T1000 (cell line): ENCODE measurements around the gene RABEP2.
"Not testable (repeated sequence)": the region's sequence is repeated elsewhere in the genome, so short reads cannot be mapped to it uniquely, and the experiment has no call there.

Experiments
- DNase-seq: peaks from one replicate; lab custom pipeline; 2025; ENCODE audit warnings: mixed read lengths; lab: John Stamatoyannopoulos, UW

Gene RABEP2, protein sequence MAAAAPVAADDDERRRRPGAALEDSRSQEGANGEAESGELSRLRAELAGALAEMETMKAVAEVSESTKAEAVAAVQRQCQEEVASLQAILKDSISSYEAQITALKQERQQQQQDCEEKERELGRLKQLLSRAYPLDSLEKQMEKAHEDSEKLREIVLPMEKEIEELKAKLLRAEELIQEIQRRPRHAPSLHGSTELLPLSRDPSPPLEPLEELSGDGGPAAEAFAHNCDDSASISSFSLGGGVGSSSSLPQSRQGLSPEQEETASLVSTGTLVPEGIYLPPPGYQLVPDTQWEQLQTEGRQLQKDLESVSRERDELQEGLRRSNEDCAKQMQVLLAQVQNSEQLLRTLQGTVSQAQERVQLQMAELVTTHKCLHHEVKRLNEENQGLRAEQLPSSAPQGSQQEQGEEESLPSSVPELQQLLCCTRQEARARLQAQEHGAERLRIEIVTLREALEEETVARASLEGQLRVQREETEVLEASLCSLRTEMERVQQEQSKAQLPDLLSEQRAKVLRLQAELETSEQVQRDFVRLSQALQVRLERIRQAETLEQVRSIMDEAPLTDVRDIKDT

DNA sequence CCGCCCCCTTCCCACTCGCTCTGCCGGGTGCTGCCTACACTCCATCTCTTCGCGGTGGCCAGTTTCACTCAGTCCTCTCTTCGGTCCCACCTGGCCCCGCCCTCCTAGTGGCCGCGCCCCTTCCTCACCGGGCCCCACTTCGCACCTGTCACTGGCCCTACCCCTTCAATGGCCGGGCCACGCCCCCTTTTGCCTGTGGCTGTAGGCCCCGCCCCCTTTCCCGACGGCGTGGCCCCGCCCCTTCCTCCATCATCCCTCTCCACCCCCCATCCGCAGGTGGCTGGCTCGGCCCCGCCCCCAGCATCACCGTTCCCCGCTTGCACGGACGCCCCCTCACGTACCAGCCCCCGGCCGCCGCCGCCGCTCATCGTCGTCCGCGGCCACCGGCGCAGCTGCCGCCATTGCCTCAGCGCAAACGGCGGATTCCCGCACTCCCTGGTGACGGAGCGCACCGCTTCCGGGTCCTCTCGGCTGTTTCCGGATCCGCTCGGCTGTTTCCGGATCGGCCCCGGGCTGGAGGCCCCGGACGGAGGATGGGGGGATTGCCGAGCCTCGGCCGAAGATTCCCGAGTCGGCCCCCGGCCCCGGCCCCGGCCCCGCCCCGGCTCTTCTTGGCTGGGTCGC lies at the start of gene RABEP2:
Gene RABEP2, minus strand, starts transcription at position 477 of the 624 bp plus-strand sequence. Its CDS starts 75 bp downstream, at position 402.
- peak; percentile 96 for DNase-seq

- peak; percentile 94 for DNase-seq
These were observed 49.6 kb upstream of the RABEP2 start, which contains the start of gene SPNS1 for GRCh38 chr16:28974437-28975157. Gene SPNS1, plus strand, starts transcription at chr16:28974778. Its CDS starts 374 bp downstream, at chr16:28975152.

DNA sequence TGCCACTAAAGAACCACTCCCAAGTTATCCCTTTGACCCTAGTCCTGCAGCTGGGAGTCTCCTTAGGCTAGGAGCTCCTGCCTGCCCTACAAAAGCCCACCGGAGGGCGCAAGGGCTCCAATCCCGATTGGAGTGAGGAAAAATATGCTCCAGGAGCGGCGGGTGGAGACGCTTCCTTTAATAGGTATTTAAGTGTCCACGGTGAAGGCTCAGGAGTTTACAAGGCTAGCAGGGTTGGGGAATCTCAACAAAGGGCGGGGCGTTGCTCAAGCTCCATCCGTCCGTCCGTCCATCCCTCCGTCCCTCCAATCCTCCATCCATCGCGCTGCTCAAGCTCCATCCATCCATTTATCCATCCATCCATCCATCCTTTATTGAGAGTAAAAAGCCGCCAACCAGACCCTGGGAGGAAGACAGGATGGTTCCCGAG lies 49.0 kb upstream of the RABEP2 start:
- peak; percentile 60 for DNase-seq

DNA sequence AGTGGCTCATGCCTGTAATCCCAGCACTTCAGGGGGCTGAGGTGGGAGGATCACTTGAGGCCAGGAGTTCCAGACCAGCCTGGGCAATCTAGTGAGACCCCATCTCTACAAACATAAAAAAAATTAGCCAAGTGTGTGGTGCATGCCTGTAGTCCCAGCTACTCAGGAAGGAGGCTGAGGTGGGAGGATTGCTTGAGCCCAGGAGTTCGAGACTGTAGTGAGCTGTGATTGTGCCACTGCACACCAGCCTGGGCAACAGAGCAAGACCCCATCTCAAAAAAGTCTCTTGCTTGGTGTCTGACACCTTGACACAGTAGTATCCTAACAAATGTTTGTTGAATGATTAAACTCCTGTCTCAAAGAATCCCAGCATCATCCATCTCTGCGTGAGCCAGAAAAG lies 44.7 kb upstream of the RABEP2 start:
- not testable (repeated sequence) for DNase-seq

GRCh38 chr16:28967156-28967555 lies 42.1 kb upstream of the RABEP2 start:
- DNase-seq, result no peak

GRCh38 chr16:28964496-28964895 lies 39.5 kb upstream of the RABEP2 start:
- DNase-seq, result no peak

GRCh38 chr16:28964072-28964471 lies 39.0 kb upstream of the RABEP2 start:
- DNase-seq, result no peak

DNA sequence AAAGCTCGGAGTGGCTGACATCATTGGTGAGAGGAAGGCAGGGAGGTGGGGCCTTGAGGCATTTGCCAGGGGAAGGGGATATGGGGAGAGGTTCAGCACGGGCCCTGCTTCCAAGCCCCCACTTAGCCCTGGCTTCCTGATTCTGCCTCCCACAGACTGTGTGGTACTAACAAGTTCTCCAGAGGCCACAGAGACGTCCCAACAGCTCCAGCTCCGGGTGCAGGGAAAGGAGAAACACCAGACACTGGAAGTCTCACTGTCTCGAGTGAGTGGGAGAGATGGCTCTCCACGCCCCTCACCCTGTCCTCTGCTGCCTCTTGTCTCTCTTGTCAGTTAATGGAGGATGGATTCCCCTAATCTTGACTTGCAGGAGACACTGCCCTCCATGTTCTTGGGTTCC lies 33.8 kb upstream of the RABEP2 start:
- no peak for DNase-seq

DNA sequence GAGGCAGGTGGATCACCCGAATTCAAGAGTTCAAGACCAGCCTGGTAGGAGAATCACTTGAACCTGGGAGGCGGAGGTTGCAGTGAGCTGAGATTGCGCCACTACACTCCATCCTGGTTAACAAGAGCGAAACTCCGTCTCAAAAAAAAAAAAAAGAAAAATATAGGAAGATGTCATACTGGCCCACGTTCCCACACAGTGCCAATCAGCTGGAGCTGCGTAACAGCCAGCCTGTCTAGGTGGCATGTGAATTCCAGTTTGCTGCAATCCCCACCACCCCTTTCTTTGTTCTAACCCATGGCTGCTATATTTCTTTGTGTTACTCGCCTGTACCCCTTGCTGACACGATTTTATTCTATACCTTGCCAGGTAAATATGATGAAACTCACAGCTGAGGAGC lies 33.2 kb upstream of the RABEP2 start:
- no peak for DNase-seq

- no peak for DNase-seq
These were observed 26.4 kb upstream of the RABEP2 start for GRCh38 chr16:28951410-28951943.

DNA sequence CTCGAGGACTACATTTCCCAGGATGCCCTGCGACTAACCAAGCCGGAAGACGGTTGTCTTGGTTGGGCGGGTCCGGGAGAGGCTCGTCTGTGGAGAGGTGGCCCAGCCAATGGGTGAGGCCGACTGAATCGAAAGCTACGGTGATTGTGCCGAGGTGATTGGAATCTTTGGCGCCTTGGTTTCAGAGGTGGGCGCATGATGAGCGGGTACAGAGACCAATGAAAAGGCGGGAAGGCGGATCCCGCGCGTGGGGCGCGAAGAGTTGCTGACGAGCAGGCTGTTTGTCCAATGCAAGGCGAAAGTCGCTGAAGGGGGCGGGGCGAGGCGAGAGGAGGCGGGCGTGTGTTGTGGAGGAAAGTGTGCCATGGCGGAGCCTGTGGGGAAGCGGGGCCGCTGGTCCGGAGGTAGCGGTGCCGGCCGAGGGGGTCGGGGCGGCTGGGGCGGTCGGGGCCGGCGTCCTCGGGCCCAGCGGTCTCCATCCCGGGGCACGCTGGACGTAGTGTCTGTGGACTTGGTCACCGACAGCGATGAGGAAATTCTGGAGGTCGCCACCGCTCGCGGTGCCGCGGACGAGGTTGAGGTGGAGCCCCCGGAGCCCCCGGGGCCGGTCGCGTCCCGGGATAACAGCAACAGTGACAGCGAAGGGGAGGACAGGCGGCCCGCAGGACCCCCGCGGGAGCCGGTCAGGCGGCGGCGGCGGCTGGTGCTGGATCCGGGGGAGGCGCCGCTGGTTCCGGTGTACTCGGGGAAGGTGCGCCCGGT lies 25.8 kb upstream of the RABEP2 start, which contains the start of gene NFATC2IP:
Gene NFATC2IP, plus strand, starts transcription at position 290 of the 762 bp plus-strand sequence. Its CDS starts 75 bp downstream, at position 365.
- peak; percentile 99 for DNase-seq

- DNase-seq, result no peak
These were observed 21.6 kb upstream of the RABEP2 start for GRCh38 chr16:28946681-28947080.

GRCh38 chr16:28943281-28943680 lies 18.2 kb upstream of the RABEP2 start:
- no peak for DNase-seq

DNA sequence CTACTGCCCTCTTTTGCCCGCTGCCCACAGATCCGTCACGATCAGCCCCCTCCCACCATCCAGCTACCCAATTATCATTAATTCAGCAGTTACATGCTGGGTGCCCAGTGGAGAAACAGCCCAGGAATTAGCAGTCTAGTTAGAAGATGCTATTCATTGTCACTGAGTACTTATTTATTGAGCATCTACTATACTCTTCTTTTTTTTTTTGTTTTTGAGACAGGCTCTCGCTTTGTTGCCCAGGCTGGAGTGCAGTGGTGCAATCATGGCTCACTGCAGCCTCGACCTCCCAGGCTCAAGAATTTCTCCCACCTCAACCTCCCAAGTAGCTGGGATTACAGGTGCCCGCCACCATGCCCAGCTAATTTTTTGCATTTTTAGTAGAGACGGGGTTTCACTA lies 14.8 kb upstream of the RABEP2 start:
- not testable (repeated sequence) for DNase-seq

DNA sequence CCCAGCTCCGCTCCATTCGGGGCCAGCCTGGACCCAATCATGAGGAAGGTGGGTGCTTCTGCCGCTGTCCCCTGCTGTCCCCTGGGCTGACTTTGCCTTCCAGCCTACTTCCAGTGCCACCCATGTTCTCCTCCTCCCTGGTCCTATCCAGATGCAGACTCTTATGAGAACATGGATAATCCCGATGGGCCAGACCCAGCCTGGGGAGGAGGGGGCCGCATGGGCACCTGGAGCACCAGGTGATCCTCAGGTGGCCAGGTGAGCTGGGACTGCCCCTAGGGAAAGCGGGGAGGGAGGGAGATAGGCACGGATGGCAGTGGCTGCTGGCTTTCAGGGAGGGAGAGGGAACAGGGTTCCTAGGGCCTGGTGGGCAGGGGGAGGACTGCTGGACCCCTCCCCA lies 13.7 kb upstream of the RABEP2 start:
- DNase-seq, result no peak

DNA sequence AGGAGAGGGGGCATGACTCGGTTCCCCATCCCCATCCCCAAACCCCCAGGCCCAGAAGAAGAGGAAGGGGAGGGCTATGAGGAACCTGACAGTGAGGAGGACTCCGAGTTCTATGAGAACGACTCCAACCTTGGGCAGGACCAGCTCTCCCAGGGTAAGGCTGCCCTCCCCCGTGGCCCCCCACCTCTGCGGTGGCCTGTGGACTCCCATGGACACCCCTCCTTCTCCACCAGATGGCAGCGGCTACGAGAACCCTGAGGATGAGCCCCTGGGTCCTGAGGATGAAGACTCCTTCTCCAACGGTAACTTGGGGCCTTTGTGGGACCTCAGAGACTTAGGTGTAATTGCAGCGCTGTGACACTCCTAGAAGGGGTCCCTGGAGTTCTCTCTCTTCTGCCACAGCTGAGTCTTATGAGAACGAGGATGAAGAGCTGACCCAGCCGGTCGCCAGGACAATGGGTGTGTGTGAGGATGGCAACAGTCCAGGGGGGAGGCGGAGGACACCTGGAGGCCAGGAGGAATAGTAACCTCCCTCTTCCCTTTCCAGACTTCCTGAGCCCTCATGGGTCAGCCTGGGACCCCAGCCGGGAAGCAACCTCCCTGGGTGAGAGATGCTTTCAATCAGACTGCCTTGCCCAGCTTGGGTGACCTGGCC lies 12.3 kb upstream of the RABEP2 start:
- DNase-seq, result no peak

- DNase-seq, result no peak
These were observed 11.7 kb upstream of the RABEP2 start for GRCh38 chr16:28936784-28937155.

GRCh38 chr16:28935924-28936783 lies 11.1 kb upstream of the RABEP2 start:
- peak; percentile 60 for DNase-seq

- no peak for DNase-seq
These were observed 10.3 kb upstream of the RABEP2 start for GRCh38 chr16:28935346-28935745.

GRCh38 chr16:28933171-28933570 lies 8.1 kb upstream of the RABEP2 start:
- DNase-seq, result no peak
